Activated CD8-positive, alpha-beta memory T cell treated with anti-CD3 and anti-CD28 coated beads, Interleukin-2, amount 50 U/mL, for 4 hours (primary cell): Measurements from ENCODE around the gene TNIP3.
"Not testable (repeated sequence)": the region's sequence is repeated elsewhere in the genome, so short reads cannot be mapped to it uniquely, and the experiment has no call there.

Source experiments
- DNase-seq: peaks from one replicate; pipeline ENCODE4 v3.0.0-alpha.2; 2020

The TNIP3 gene, protein sequence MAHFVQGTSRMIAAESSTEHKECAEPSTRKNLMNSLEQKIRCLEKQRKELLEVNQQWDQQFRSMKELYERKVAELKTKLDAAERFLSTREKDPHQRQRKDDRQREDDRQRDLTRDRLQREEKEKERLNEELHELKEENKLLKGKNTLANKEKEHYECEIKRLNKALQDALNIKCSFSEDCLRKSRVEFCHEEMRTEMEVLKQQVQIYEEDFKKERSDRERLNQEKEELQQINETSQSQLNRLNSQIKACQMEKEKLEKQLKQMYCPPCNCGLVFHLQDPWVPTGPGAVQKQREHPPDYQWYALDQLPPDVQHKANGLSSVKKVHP

DNA sequence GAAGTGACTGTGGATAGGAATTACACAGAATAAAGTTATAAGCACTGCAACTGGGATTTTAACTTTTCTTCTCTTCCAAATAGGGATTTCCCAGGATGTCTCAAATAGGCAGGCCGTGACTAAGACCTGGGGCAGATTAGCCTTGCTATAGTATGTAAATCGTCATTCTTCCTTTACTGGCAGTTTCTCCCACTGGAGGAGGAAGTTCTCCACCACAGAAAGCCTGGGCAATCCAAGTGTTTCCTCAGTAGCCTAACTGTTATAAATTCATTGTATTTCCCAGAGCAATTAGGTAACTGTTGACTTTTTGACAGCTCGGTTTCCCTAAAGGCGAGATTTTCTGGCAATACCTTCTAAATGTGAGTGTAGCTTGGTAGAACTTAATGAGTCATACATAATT is at the start of gene TNIP3:
Gene TNIP3 (minus strand): TSS at position 31 of the 400 bp plus-strand sequence. CDS start 196 bp downstream, outside the sequence.
- no peak for DNase-seq

DNA sequence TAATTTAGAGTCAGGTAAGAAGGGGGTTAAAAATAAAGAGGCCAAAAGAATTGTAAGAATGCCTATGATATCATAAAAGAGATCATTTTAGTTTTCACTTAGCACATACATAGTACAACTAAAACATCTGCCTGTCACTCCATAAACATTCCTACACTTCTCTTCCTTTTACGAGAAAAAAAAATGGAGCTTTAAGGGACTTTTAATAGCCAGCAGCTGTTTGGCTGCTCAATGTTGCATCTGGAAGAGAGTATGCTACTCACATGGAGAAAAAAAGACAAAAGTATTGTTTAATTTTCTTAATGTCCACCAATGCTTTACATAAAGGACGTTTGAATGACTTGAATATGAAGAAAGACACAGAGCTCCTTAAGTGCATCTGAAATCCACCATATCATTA is 48.7 kb upstream of the TNIP3 start:
- DNase-seq, result no peak

DNA sequence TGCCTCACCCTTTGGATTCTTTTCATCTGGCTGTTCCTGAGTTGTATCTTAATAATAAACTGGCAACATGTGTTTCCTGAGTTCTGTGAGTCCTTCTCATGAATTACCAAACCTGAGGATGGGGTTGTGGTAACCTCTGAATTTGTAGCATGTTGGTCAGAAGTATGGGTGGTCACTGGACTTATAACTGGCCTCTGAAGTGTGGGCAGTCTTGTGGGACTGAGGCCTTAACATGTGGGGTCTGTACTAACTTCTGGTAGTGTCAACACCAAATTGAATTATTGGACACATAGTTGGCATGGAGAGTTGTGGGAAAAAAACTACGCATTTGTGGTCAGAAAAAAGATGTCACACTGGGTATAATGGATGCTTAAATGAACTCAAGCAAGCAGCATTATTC is 45.0 kb upstream of the TNIP3 start:
- DNase-seq, result no peak

DNA sequence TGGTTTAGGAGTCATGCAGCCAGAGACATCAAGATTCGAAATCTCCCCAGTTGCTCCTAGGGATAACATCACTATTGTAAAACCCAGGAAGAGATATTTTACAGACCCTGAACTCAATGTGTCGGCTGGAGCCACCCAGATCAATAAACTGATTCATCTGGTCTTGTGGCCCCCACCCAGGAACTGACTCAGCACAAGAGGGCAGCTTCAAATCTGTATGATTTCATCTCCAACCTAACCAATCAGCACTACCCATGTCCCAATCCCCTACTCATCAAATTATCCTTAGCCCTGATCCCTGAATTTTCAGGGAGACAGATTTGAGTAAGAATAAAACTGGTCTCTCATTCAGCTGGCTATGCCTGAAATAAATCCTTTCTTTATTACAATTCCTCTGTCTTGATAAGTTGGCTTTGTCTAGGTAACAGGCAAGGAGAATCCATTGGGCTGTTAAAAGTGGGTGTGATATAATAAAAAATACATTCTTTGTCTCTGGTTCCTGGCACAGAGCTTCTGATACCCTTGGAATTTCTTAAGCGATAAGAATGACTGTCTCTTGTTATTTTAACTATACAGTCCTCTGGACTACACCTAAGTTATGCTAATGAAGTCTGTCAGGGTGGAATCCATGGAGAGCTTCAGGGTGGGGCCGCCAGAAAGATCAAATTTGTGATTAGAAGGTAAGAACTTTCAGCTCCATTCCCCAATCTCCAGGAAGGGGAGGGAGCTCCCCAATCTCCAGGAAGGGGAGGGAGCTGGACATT is 44.3 kb upstream of the TNIP3 start:
- DNase-seq, result no peak

DNA sequence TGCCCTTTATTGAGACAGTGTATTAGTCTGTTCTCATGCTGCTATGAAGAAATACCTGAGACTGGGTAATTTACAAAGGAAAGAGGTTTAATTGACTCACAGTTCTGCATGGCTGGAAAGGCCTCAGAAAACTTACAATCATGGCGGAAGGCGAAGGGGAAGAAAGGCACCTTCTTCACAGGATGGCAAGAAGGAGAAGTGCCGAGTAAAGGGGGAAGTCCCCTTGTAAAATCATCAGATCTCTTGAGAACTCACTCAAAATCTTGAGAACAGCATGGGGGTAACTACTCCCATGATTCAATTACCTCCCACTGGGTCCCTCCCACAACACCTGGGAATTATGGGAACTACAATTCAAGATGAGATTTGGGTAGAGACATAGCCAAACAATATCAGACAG is 41.7 kb upstream of the TNIP3 start:
- DNase-seq, result not testable (repeated sequence)

DNA sequence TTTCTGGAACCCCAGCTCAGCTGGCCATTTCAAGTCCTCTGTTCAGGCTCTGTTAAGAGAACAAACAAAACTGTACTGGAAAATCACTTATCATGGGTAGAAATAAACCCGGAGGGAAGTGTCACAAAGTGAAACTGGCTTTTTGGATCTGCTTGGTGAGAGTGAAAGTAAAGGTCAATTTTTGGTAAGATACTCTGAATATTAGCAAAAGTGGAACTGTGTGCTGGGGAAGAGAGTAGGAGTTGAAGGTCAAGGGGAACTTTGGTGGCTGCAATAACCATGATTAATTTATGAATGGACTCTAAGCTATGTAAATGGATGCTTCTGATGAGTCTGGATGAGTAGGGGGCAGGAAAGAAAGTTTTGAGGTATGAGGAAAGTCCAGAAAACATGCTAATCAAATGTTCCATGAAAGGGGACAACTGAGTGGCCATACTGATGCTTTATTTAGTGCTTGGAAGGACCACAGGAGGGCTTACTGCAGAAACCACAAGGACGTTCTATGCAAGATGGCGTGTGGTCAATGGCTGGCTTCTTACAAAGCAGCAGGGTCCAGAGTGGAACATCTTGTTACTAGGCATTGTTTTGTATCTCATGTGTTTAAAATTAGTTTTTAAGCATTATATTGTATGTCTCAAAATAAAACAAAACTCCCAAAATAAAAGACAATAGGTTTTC is 36.8 kb upstream of the TNIP3 start:
- DNase-seq, result no peak

DNA sequence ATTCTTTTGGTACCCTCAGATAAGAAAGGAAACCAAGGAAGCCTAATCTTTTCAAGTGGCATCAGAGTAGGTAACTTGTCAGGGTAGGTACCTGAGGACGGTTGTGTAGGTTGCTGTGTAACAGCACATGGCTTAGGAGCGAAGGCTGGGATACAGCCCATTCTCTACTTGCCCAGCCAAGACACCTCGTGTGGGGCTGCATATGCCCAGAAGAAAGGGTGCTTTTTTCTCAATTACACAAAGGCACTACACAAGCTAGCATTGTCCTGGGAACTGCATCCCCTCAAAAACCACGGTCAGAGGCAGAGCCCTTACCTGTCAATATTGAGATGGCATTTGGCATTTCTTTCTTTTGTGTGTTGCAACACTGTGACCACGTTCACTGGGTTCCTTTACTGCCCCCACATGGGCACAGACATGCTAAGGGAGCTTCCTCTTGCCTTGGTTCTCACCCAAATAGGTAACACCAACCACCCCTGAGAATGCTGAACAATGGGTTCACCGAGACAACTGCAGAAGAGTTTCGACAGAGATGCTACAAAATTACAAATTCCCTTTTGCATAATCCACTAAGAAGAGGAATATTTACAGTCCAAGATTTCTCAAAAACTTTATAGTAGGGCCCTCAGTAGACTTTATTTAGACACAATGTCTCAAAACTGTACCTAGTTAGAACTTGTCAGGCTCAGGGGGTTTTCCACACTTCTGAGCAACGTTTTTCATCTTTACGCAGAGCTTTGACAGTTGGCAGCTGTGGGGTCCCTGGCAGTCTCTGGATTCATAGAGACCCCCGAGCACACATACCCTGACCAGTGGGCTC is 35.8 kb upstream of the TNIP3 start:
- DNase-seq, result peak; percentile 32

DNA sequence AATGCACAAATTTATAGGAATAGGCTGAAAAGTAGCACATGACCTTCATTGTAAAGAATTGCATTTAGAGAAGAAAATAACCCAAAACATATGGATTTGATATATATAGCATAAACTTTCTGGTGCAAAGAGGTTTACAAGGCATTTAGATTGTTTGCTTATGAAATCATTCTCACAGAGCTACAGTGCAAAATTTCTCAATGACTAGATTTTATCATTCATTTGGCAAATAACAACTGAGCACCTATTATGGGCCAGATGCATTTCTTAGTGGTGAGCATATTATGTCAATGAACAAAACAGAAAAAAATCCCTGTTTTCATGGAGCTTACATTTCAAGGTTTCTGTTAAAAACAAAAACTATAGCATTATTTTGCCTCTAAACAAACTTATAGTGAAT is 34.1 kb upstream of the TNIP3 start:
- DNase-seq, result no peak

DNA sequence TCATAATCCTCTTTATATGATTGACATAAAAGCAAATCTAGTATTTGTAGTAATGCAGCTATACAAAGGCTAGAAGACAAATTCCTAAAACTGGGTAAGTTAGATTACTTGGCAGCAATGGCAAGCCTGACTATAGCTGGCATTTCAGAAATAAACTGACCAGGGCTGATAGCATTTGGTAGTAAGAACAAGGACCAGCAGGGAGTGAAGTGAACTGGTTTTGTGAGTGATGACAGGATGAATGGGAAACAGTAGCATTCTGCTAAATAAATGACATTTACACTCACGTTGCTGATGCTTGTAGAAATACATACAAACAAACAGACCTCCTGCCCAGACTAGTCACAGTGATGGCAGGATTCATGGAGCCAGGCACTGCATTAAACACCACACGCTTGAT is 31.5 kb upstream of the TNIP3 start:
- no peak for DNase-seq

DNA sequence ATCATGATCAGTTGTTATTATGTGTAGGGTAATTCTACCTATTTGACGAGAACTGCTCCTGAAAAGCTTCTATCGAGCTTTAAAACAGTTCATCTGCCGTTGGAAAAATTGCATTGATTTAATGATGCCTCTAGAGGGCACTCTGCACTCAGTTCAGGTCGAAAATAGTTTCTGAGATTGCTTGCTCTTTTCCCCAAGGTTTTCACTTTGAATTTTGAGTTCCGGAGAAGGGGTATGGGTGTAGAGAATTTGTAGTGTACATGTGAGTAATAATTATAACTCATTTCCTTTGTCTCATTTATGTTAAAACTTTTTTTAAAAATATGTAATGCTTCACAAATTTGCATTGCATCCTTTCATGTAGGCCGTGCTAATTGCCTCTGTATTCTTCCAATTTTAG is 28.4 kb upstream of the TNIP3 start:
- DNase-seq, result no peak

DNA sequence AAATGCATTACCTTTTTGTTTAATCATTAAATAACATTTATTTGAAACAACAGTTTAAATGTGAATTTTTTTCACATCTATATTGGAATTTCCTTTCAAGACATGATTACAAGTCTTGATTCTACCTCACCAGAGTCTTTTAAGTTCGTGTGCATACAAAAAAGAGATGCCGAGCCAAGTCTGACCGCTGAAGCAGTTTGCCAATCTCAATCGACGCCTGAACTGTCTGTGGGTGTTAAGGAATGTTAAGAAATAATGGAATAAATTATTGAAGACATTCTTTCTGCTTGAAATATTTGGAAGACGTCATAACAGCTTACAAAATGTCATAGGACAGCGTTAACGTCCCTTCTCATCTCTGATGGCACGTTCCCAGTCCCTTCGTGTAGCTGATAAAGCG is 27.9 kb upstream of the TNIP3 start:
- DNase-seq, result no peak

DNA sequence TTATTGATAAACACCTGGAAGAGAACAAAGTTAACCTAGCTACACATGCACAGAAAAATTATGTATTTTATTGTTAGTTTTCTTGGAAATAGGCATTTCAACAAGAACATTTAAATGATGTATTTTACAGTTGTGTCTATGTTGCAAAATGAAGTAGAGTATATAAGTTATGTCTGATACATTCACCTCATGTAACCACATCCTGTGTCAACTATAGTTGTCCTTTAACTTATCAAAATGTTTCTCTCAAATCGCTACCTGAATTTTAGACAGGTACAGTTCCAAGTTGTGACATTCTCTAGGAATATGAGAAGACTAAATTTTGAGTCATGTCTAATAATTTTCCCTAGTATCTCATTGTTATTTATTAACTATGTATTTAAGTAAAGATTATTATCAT is 27.2 kb upstream of the TNIP3 start:
- DNase-seq, result no peak

DNA sequence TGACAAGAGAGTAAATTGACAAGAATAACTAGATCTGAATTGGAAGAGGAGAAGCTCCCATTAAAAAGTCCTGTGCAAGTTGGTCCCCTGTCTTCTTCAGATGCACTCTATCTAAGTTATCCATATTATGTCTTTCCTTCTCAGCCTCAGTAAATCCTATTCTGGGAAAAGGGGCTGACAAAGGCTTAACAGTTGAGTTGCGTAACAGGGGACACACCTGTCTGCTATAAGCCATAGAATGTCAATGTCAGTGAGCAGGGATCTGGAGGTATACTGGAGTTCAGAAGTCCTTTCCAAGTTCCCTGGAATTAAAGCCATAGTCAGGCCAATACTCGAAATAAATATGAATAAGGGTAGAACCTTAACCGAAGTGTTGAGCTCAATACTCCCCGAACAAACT is 26.3 kb upstream of the TNIP3 start:
- no peak for DNase-seq

DNA sequence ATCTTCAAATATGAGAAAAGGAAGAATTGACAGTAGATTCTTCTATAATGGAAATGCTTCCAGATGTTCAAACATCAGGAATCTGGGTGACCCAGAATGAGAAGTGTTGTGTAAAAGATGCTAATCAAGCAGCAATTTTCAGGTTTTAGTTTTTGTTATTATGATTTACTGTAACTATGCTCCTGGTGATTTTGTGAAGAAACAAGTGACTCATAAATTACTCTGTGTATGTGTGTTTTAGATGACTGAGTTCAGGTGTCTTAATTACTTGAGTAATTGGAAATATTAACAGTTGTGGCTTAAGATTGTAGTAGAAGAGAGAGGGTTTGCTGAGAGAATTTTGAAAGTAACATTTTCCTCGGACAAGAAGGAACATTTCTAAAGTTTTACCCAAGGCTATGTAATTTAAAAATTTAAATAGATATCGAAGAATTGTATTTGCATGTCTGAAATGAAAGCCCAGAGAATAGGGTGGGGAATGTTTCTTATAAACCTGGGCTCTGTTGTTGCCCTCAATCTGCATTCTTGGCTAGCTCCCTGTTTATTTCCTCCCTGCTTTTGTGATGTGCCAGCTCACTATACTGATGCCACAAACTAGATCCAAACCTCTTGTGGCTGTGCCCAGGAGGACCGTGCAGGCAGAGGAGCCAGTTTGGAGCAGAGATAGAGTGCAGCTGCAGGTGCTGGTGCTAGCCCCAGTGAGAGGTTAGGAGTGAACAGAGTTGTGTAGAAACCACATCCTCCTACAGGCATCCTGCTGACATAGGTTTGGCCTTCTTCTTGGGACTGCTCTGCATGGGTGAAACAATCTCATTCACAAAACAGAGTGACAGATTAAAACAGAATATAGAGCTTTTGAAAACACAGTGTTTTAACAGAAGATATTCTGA is 25.4 kb upstream of the TNIP3 start:
- DNase-seq, result peak; percentile 38

DNA sequence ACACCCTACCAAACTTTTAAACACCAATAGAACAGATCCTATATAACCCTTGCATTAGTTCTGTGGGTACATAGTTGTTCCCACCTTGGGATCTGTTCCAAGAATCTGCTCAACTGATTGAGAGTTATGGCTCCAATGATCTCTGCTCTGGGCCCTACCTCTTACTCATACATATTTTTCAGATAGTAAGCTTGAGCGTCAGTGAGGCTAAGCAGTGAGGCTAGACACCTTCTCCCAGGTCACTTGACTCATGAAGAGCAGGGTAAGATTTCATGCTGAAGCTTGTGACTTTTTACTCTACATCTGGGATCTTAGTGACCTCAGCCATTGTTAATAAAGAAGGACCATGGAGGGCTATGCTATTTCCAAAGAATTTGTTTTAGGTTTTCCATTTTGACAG is 23.1 kb upstream of the TNIP3 start:
- DNase-seq, result no peak

DNA sequence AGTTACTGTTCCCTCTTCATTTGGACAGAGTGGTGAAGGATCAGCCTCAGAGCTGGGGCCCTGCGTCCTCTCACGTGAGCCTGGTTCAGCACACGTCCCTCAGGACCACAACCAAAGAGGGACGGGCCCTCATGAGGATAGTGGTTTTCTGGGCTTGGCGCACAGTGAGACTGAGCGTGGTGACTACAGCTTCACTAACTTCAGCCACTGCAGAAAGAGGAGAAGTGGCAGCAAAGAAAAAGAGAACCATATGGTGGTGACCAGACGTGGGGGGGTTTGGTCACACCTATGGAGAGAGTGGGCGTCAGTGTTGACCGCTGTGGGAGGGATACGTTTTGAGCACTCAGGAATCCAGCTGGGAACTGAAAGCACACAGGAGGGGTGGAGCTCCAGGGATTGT is 21.8 kb upstream of the TNIP3 start:
- DNase-seq, result no peak

DNA sequence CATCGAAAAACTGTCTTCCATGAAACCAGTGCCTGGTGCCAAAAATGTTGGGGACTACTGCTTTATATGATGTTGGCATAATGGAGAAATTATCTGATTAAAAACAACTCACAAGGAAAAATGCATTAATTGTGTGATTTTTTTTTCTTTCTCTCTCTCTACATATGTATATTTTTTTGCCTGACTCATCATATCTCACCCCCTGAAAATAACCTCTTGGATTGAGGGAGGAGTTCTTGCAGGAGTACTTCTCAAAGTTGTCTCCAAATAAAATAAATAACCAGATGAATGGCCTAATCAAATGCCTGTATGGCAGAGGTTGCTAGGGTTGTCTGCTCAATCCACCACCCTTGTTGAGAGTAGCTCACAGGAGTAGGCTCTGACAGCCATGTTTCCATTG is 19.9 kb upstream of the TNIP3 start:
- DNase-seq, result no peak

DNA sequence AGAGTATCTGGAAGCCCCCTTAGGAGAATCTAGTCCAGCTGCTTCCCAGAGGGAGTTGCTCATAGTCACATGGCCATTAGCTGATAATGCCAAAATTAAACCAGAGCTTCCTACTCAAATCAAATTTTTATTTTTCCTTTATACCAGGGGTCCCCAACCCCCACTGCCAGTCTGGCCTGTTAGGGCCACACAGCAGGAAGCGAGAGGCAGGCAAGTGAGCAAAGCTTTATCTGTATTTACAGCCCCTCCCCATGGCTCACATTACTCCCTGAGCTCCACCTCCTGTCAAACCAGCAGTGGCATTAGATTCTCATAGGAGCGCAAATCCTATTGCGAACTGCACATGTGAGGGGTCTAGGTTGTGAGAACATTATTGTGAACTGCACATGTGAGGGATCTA is 19.2 kb upstream of the TNIP3 start:
- DNase-seq, result no peak

DNA sequence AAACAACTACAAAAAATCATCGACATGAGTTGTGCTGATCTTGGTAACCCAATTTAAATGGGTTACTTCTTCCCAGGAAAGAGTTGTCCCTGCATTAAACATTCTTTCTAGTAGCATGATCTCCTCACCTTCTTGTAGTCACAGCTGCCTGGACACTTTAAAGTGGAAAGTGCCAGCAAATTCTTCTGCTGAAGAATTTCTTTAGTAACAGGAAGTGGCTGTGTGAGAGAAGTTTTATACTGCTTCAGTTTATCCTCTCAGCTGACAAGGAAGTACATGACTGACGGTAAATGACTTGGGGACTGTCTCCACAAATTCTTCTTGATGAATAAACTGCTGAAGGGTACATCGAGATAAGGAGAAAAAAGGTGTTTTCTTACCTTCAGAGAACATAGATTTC is 18.2 kb upstream of the TNIP3 start:
- DNase-seq, result no peak

DNA sequence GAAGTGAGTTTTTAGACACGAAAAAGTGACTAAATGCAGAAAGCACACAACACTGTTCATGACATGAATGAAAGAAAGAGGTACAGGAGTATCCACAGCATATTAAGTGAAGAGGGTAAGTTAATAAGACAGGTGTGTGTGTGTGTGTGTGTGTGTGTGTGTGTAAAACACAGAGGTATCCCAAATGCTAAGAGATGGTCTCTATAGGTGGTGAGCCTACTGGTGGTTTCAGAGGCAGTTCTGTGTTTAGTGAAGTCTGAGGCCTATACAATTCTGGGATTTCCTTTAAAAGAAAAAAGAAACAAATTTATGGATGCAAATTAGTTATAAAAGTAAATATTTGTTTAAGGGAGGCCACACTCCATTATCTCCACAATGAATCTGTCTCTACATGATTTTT is 17.4 kb upstream of the TNIP3 start:
- no peak for DNase-seq

DNA sequence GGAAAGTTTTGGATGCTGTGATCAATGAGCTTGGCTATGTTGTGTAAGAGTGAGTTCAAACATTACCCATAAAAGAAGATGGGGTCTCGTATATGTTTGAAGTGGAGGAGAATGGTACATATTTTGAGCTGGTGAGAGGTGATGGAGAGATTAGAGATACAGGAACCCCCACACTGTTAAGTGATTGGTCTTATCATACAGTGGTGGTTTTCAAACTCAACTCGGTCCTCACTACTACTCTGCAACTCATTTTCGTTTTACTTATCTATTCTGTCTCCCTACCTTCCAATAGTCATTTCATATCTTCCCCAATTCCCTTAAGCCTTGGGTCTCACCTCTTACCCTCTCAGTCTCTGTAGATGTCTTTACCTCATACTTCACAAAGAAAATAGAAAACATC is 16.4 kb upstream of the TNIP3 start:
- no peak for DNase-seq
